Caco-2 (cell line): ENCODE measurements around the gene ZMYND19. TPM values are rescaled to one million over a fixed set of nuclear protein-coding genes. Genes with fewer than 3 reads are reported as not detected.

Experiments
- BruUV-seq: library from RNA; stranded (reverse); fragments of 400-500 nt; replicated peaks from 2 replicates; lab custom pipeline; 2021; lab: Mats Ljungman, UMichigan
- CTCF ChIA-PET: fragments of 300-600 bp; sonication (Branson Sonifier 250); formaldehyde crosslinking; loops from one replicate; lab custom pipeline; 2022; ENCODE audit warnings: antibody characterized with exemption; lab: Charles Lee
- POLR2A ChIA-PET: fragments of 300-600 bp; sonication (Branson Sonifier 250); formaldehyde crosslinking; loops from one replicate; lab custom pipeline; 2022; ENCODE audit warnings: antibody characterized with exemption; lab: Charles Lee
- DNase-seq, 2 experiments: peaks; one replicate each; pipeline versions ENCODE4 v3.0.0 to v3.0.0-alpha.2; 2020 to 2022
- H3K27me3 ChIP-seq: replicated peaks from 2 replicates; pipeline ENCODE4 v1.6.0; 2011; ENCODE audit warnings: low read length; ENCODE audit not compliant: control insufficient read depth, insufficient read depth
- H3K36me3 ChIP-seq: 2 replicates; pipeline ENCODE4 v1.5.1; 2011; ENCODE audit warnings: low read length; ENCODE audit not compliant: control insufficient read depth, insufficient read depth
- H3K4me1 ChIP-seq: fragments of 250-450 bp; sonication (Bioruptor Pico); 2 replicates; pipeline ENCODE4 v1.5.1; 2020; ENCODE audit warnings: mild to moderate bottlenecking
- H3K4me3 ChIP-seq: 2 replicates; pipeline ENCODE4 v1.5.1; 2011; ENCODE audit warnings: low read depth, mild to moderate bottlenecking, control low read depth, low read length
- H3K9me3 ChIP-seq: fragments of 250-450 bp; sonication (Bioruptor Pico); 2 replicates; pipeline ENCODE4 v1.5.1; 2020; ENCODE audit warnings: mild to moderate bottlenecking, moderate library complexity
- H3K27ac Mint-ChIP-seq: one replicate; pipeline ENCODE4 v1.8.0; 2022; ENCODE audit warnings: mixed read lengths; ENCODE audit not compliant: unreplicated experiment
- H3K27me3 Mint-ChIP-seq: one replicate; pipeline ENCODE4 v1.8.0; 2022; ENCODE audit warnings: mixed read lengths; ENCODE audit not compliant: insufficient read depth, unreplicated experiment
- H3K36me3 Mint-ChIP-seq: one replicate; pipeline ENCODE4 v1.8.0; 2022; ENCODE audit warnings: mild to moderate bottlenecking, mixed read lengths; ENCODE audit not compliant: insufficient read depth, unreplicated experiment
- H3K4me1 Mint-ChIP-seq: one replicate; pipeline ENCODE4 v1.8.0; 2022; ENCODE audit warnings: low read depth, mixed read lengths; ENCODE audit not compliant: unreplicated experiment
- H3K4me3 Mint-ChIP-seq: one replicate; pipeline ENCODE4 v1.8.0; 2022; ENCODE audit warnings: mild to moderate bottlenecking, moderate library complexity, mixed read lengths; ENCODE audit not compliant: unreplicated experiment
- H3K9me3 Mint-ChIP-seq: one replicate; pipeline ENCODE4 v1.8.0; 2022; ENCODE audit warnings: mixed read lengths; ENCODE audit not compliant: unreplicated experiment
- CTCF ChIP-seq, 2 experiments: fragments of 200-600 bp in 1 of 2; IDR thresholded peaks; 1 replicate in 1 of 2; 2 replicates in 1 of 2; pipeline versions ENCODE4 v1.5.1 to v1.8.0; 2011 to 2022; ENCODE audit warnings: antibody characterized with exemption in 1 of 2, control low read depth in 1 of 2, inconsistent platforms in 1 of 2, low read depth in 1 of 2, low read length in 1 of 2, mild to moderate bottlenecking in 1 of 2, moderate library complexity in 1 of 2; ENCODE audit not compliant: insufficient read depth in 1 of 2, severe bottlenecking in 1 of 2, unreplicated experiment in 1 of 2
- intact Hi-C: fragments of 100-400 bp; cut with micrococcal nuclease; formaldehyde crosslinking; loops from one replicate; pipeline ENCODE4 v1.10.0; 2022; ENCODE audit not compliant: unreplicated experiment
- total RNA-seq: library from RNA; stranded (reverse); gene quantifications from 2 replicates; pipeline ENCODE4 v1.2.3, GENCODE V29; 2022

Gene ZMYND19
- total RNA-seq, 1 experiment from 2014 or later, result 66.3 TPM

GRCh38 chr9:137592767-137593166 is 2.5 kb upstream of the ZMYND19 start:
- Mint-ChIP-seq H3K27ac (no peak overlapping the region), H3K36me3 (peaks cover 14% of the 10 kb centered on the region), H3K4me3 (peak overlapping the region; percentile 18), H3K27me3 (no peaks in the 10 kb centered on the region), H3K4me1 (no peaks in the 10 kb centered on the region), H3K9me3 (no peaks in the 10 kb centered on the region)
- ChIA-PET POLR2A (no interaction called here), CTCF (no interaction called here)
- TF ChIP-seq CTCF (IDR thresholded peaks at IDR 0.05; ENCODE audit: insufficient read depth in 1 of 2, low read depth in 1 of 2, low read length in 1 of 2, severe bottlenecking in 1 of 2, unreplicated experiment in 1 of 2), result no peak
- no TSS peak for BruUV-seq
- peaks cover 8% of the 10 kb centered on the region for H3K4me1 ChIP-seq
- H3K4me3 ChIP-seq, result no peak overlapping the region
- no peaks in the 10 kb centered on the region for H3K9me3 ChIP-seq
- intact Hi-C loops, result loop anchor here (10.0 kb wide), 1 partner anchor 148 kb away; the partner anchor contains the start of gene ENTPD8
- no peaks in the 10 kb centered on the region for H3K27me3 ChIP-seq
- H3K36me3 ChIP-seq, result no peaks in the 10 kb centered on the region; the same call in 1 of the 2 replicates
- no peak for DNase-seq

- no peaks in the 10 kb centered on the region for H3K4me1 Mint-ChIP-seq
- H3K9me3 Mint-ChIP-seq, result no peaks in the 10 kb centered on the region
- no peaks in the 10 kb centered on the region for H3K27me3 ChIP-seq
- POLR2A ChIA-PET, result interaction anchor here (1.8 kb wide), 1 partner anchor 15 kb away, joined by 22 read pairs; the partner anchor contains the start of gene ARRDC1
- BruUV-seq, result no TSS peak
- intact Hi-C loops, result loop anchor here (2.0 to 10.0 kb wide), 3 partner anchors 15 to 145 kb away; partner anchors contain the start of genes ARRDC1 and ENTPD8
- H3K4me3 Mint-ChIP-seq, result peak overlapping the region; percentile 77
- TF ChIP-seq CTCF (IDR thresholded peaks at IDR 0.05; ENCODE audit: insufficient read depth in 1 of 2, low read depth in 1 of 2, low read length in 1 of 2, severe bottlenecking in 1 of 2, unreplicated experiment in 1 of 2), result no peak
- no peak for DNase-seq
- no peaks in the 10 kb centered on the region for H3K9me3 ChIP-seq
- no peak overlapping the region for H3K27ac Mint-ChIP-seq
- CTCF ChIA-PET, result interaction anchor here (0.8 to 1.6 kb wide), 5 partner anchors 8 to 81 kb away, joined by 3 to 6 read pairs (median 3); partner anchors contain the start of genes ARRDC1 and MRPL41
- peaks cover 2% of the 10 kb centered on the region for H3K36me3 ChIP-seq
- peaks cover 8% of the 10 kb centered on the region for H3K4me1 ChIP-seq
- H3K36me3 Mint-ChIP-seq, result peaks cover 31% of the 10 kb centered on the region
- no peaks in the 10 kb centered on the region for H3K27me3 Mint-ChIP-seq
- peak overlapping the region; percentile 92 for H3K4me3 ChIP-seq
Observed at GRCh38 chr9:137590123-137590468, 216 bp downstream of the ZMYND19 start.

GRCh38 chr9:137589441-137590122 is 730 bp downstream of the ZMYND19 start:
- H3K4me3 Mint-ChIP-seq, result peak overlapping the region; percentile 77
- no peaks in the 10 kb centered on the region for H3K27me3 Mint-ChIP-seq
- no peaks in the 10 kb centered on the region for H3K9me3 Mint-ChIP-seq
- peaks cover 31% of the 10 kb centered on the region for H3K36me3 Mint-ChIP-seq
- Histone ChIP-seq H3K9me3 (no peaks in the 10 kb centered on the region), H3K36me3 (peaks cover 2% of the 10 kb centered on the region), H3K4me1 (peaks cover 8% of the 10 kb centered on the region), H3K27me3 (no peaks in the 10 kb centered on the region), H3K4me3 (peak overlapping the region; percentile 92)
- BruUV-seq, result no TSS peak
- intact Hi-C loops, result loop anchor here (2.0 to 10.0 kb wide), 3 partner anchors 15 to 145 kb away; partner anchors contain the start of genes ARRDC1 and ENTPD8
- no peaks in the 10 kb centered on the region for H3K4me1 Mint-ChIP-seq
- no peak for TF ChIP-seq CTCF (IDR thresholded peaks at IDR 0.05; ENCODE audit: insufficient read depth in 1 of 2, low read depth in 1 of 2, low read length in 1 of 2, severe bottlenecking in 1 of 2, unreplicated experiment in 1 of 2)
- CTCF ChIA-PET, result interaction anchor here (0.8 kb wide), 1 partner anchor 81 kb away, joined by 3 read pairs; no protein-coding TSS in a partner anchor
- no peak for DNase-seq
- POLR2A ChIA-PET, result interaction anchor here (1.8 kb wide), 1 partner anchor 16 kb away, joined by 22 read pairs; the partner anchor contains the start of gene ARRDC1
- peak overlapping the region; percentile 57 for H3K27ac Mint-ChIP-seq
